Endodermal cell (in vitro differentiated cells): ENCODE data around the gene SEC16A. TPM values are rescaled to one million over a fixed set of nuclear protein-coding genes. Genes with fewer than 3 reads are reported as not detected.

Source experiments
- DNase-seq: peaks from one replicate; pipeline ENCODE4 v3.0.0-alpha.2; 2017
- H3K27ac ChIP-seq: 2 replicates; pipeline ENCODE4 v1.5.1; 2013; ENCODE audit warnings: mild to moderate bottlenecking, low read depth, low read length, moderate library complexity
- H3K27me3 ChIP-seq: 2 replicates; pipeline ENCODE4 v1.6.1; 2013; ENCODE audit warnings: mild to moderate bottlenecking, low read length, moderate library complexity; ENCODE audit not compliant: insufficient read depth, control insufficient read depth, poor library complexity, severe bottlenecking
- H3K36me3 ChIP-seq: 2 replicates; pipeline ENCODE4 v1.7.0; 2013; ENCODE audit warnings: mild to moderate bottlenecking, low read length, moderate library complexity; ENCODE audit not compliant: control insufficient read depth, insufficient read depth
- H3K4me1 ChIP-seq: one replicate; pipeline ENCODE4 v1.7.0; 2013; ENCODE audit warnings: low read length; ENCODE audit not compliant: control insufficient read depth, insufficient read depth
- H3K4me3 ChIP-seq: 2 replicates; pipeline ENCODE4 v1.5.1; 2013; ENCODE audit warnings: mild to moderate bottlenecking, low read length, moderate library complexity
- H3K9ac ChIP-seq: 2 replicates; pipeline ENCODE4 v1.6.1; 2013; ENCODE audit warnings: mild to moderate bottlenecking, low read length, moderate library complexity; ENCODE audit not compliant: poor library complexity, severe bottlenecking; ENCODE audit errors: extremely low read depth
- H3K9me3 ChIP-seq: 2 replicates; pipeline ENCODE4 v1.6.1; 2013; ENCODE audit warnings: mild to moderate bottlenecking, low read length, moderate library complexity; ENCODE audit not compliant: control insufficient read depth
- H3K27ac Mint-ChIP-seq: 2 replicates; pipeline ENCODE4 v1.8.0; 2020; ENCODE audit warnings: mixed read lengths
- H3K27me3 Mint-ChIP-seq: 2 replicates; pipeline ENCODE4 v1.8.0; 2021; ENCODE audit warnings: mild to moderate bottlenecking, mixed read lengths; ENCODE audit not compliant: insufficient read depth
- H3K36me3 Mint-ChIP-seq: 2 replicates; pipeline ENCODE4 v1.8.0; 2020; ENCODE audit warnings: low read depth, mixed read lengths
- H3K4me1 Mint-ChIP-seq: 2 replicates; pipeline ENCODE4 v1.8.0; 2020; ENCODE audit warnings: mixed read lengths
- H3K4me3 Mint-ChIP-seq: 2 replicates; pipeline ENCODE4 v1.8.0; 2020; ENCODE audit warnings: mild to moderate bottlenecking, moderate library complexity, mixed read lengths
- H3K9me3 Mint-ChIP-seq: 2 replicates; pipeline ENCODE4 v1.8.0; 2020; ENCODE audit warnings: mild to moderate bottlenecking, mixed read lengths
- WGBS, 2 experiments: methylation state at CpG; one replicate each; pipeline versions ENCODE4 v1.1.5 to v1.1.7; 2013; ENCODE audit warnings: missing lambda C conversion rate in 2 of 2, mixed read lengths in 1 of 2; ENCODE audit not compliant: insufficient coverage in 1 of 2, insufficient read length in 1 of 2; 5-methylcytosine and 5-hydroxymethylcytosine counted together
- total RNA-seq, 2 donors: library from RNA; stranded (reverse); fragmentation: NEBNext Ultra II Directional in 1 of 2; extraction: Animal tissue kit (Norgen Biotek cat#: 25700) in 1 of 2; gene quantifications; 2 replicates in 1 of 2; 3 replicates in 1 of 2; pipeline ENCODE4 v1.2.1, GENCODE V29; 2021
- TF ChIP-seq, protein P1 (sequence below): fragments of 200-600 bp; sonication (generic); conservative IDR thresholded peaks from 2 replicates; pipeline ENCODE4 v1.5.0; 2021; ENCODE audit warnings: antibody characterized with exemption, mild to moderate bottlenecking

Gene SEC16A
- total RNA-seq, 2 donors from 2014 or later: 54.6 to 60.7 TPM

- no peak overlapping the region for H3K4me3 ChIP-seq
- Mint-ChIP-seq H3K4me1 (peaks cover 11% of the 10 kb centered on the region), H3K36me3 (peaks cover 49% of the 10 kb centered on the region), H3K27me3 (no peaks in the 10 kb centered on the region), H3K27ac (no peak overlapping the region), H3K4me3 (no peak overlapping the region), H3K9me3 (no peaks in the 10 kb centered on the region)
- peaks cover 47% of the 10 kb centered on the region for H3K36me3 ChIP-seq
- DNase-seq: no peak
- no peaks in the 10 kb centered on the region for H3K9me3 ChIP-seq
- no peak overlapping the region for H3K9ac ChIP-seq
- TF ChIP-seq, protein P1, sequence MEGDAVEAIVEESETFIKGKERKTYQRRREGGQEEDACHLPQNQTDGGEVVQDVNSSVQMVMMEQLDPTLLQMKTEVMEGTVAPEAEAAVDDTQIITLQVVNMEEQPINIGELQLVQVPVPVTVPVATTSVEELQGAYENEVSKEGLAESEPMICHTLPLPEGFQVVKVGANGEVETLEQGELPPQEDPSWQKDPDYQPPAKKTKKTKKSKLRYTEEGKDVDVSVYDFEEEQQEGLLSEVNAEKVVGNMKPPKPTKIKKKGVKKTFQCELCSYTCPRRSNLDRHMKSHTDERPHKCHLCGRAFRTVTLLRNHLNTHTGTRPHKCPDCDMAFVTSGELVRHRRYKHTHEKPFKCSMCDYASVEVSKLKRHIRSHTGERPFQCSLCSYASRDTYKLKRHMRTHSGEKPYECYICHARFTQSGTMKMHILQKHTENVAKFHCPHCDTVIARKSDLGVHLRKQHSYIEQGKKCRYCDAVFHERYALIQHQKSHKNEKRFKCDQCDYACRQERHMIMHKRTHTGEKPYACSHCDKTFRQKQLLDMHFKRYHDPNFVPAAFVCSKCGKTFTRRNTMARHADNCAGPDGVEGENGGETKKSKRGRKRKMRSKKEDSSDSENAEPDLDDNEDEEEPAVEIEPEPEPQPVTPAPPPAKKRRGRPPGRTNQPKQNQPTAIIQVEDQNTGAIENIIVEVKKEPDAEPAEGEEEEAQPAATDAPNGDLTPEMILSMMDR: no peak
- no peaks in the 10 kb centered on the region for H3K4me1 ChIP-seq
- no peaks in the 10 kb centered on the region for H3K27me3 ChIP-seq
- H3K27ac ChIP-seq: no peak overlapping the region
- WGBS, 2 experiments: 94 to 96% methylated on average over 10 to 14 of the region's 14 CpGs
These were observed 78.1 kb downstream of the SEC16A start for GRCh38 chr9:136404801-136405136.

DNA sequence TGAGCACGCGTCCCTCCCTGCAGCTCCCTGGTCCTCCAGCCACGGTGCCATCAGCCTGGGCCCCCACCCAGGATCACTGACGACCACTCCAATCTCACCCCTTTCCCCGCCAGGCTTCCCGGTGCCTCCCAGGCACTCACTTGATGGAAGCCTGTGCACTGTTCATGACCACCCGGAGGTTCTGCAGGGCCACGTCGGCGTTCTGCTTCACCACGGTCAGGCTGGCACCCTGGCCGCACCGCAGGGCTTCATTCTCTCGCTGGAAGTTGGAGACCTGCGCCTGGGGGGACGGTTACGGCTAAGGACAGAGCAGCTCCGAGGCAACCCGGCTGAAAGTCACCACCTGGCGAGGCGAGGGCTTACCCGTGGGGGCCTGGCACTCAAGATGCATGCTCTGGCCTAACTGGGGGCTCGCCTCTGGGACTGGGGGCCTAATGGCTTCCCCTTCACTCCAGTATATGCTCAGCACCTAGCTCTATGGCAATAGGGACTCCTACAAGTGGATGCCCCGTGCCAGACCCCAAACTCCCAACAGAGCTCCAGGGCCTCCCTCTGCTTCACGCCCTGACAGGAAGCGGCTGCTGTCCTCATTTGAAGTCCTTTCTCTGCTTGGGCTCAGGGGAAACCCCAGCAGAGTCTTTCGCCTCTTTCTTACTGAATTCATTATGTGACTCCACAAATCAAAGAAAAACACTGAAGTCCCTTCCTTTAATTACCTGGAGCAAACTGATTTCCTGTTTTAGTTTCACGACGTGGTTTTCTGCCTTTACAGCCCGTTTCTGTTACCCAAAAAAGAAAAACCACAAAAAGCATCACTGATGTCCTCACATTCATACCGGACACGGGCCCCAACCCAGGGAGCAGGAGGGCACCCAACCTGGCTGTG lies 78.7 kb downstream of the SEC16A start:
- Histone ChIP-seq H3K27ac (no peak overlapping the region), H3K4me3 (no peak overlapping the region), H3K9ac (no peak overlapping the region), H3K36me3 (peaks cover 47% of the 10 kb centered on the region), H3K9me3 (no peaks in the 10 kb centered on the region), H3K27me3 (no peaks in the 10 kb centered on the region), H3K4me1 (no peaks in the 10 kb centered on the region)
- H3K9me3 Mint-ChIP-seq: no peaks in the 10 kb centered on the region
- no peak overlapping the region for H3K27ac Mint-ChIP-seq
- TF ChIP-seq, protein P1: no peak
- peaks cover 51% of the 10 kb centered on the region for H3K36me3 Mint-ChIP-seq
- H3K4me3 Mint-ChIP-seq: no peak overlapping the region
- no peak for DNase-seq
- H3K27me3 Mint-ChIP-seq: no peaks in the 10 kb centered on the region
- 95% methylated on average over 25 to 32 of the region's 32 CpGs for WGBS, 2 experiments
- H3K4me1 Mint-ChIP-seq: peaks cover 7% of the 10 kb centered on the region

GRCh38 chr9:136403538-136403914 lies 79.3 kb downstream of the SEC16A start:
- no peak for DNase-seq
- Mint-ChIP-seq H3K4me3 (no peak overlapping the region), H3K27ac (no peak overlapping the region), H3K36me3 (peaks cover 48% of the 10 kb centered on the region), H3K4me1 (peaks cover 7% of the 10 kb centered on the region), H3K27me3 (no peaks in the 10 kb centered on the region), H3K9me3 (no peaks in the 10 kb centered on the region)
- H3K27me3 ChIP-seq: no peaks in the 10 kb centered on the region
- H3K36me3 ChIP-seq: peaks cover 47% of the 10 kb centered on the region
- no peak overlapping the region for H3K9ac ChIP-seq
- no peaks in the 10 kb centered on the region for H3K9me3 ChIP-seq
- WGBS, 2 experiments: 92 to 96% methylated on average over 4 to 5 of the region's 5 CpGs
- no peak overlapping the region for H3K4me3 ChIP-seq
- TF ChIP-seq, protein P1: no peak
- no peak overlapping the region for H3K27ac ChIP-seq
- H3K4me1 ChIP-seq: peaks cover 3% of the 10 kb centered on the region
